H1 (cell line): ENCODE measurements around the gene AKAP9. TPM values are rescaled to one million over a fixed set of nuclear protein-coding genes. Genes with fewer than 3 reads are reported as not detected.

Source experiments
- polyA plus RNA-seq, 7 experiments: library from polyadenylated mRNA; depleted of rRNA in 3 of 7; stranded (reverse) in 5 of 7; unstranded in 2 of 7; fragments of >200 nt in 5 of 7; fragments of 200-250 nt in 2 of 7; gene quantifications; 1 replicate in 5 of 7; 2 replicates in 1 of 7; 4 replicates in 1 of 7; pipeline versions ENCODE4 v1.2.1 to v1.2.3, GENCODE V29; 2011 to 2013; ENCODE audit warnings: missing spikeins in 2 of 7, mixed read lengths in 2 of 7
- total RNA-seq: library from RNA; stranded (reverse); fragmentation: NEBNext Ultra II Directional; extraction: Animal tissue kit (Norgen Biotek cat#: 25700); gene quantifications from 2 replicates; pipeline ENCODE4 v1.2.1, GENCODE V29; 2021
- TF ChIP-seq, protein P1 (sequence below): IDR thresholded peaks from 2 replicates; pipeline ENCODE4 v1.6.1; 2012; ENCODE audit warnings: inconsistent platforms

The AKAP9 gene
- total and polyA plus RNA-seq, 2 of the 8 experiments (the other 6 are each of a cell fraction or from before 2014, with no cell fraction given) = 6.2 to 26.3 TPM

DNA sequence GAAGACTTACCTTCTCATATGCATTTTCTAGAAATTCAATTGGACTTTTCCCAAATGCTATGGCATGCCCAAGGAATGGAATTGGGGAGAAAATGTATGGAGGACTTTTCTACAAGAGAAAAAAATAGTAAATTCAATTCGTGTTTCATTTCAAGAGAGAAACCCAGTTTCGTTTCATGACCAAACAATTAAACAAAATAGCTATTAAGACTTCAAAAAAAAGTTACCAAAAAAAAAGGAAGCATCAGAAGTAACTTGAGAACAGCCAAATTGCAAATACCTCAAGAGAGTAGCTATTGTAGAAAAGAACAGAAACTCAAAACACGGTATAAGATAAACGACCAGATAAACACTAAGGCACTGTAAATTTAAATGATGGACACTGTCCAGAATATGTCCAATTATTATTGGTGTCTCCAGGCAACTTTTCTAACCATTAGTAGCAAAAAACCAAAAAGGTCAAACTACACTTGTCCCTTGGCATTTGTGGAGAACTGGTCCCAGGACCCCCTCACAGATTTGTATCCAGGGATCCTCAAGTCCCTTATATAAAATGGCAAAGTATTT, 191.2 kb downstream of the AKAP9 start (continued):
- TF ChIP-seq, protein P1, sequence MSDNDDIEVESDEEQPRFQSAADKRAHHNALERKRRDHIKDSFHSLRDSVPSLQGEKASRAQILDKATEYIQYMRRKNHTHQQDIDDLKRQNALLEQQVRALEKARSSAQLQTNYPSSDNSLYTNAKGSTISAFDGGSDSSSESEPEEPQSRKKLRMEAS = no peak
- TF ChIP-seq, all 59 proteins: peak for 0
